ENCODE measurements around the gene PDZD2.
"Not testable (repeated sequence)": the region's sequence is repeated elsewhere in the genome, so short reads cannot be mapped to it uniquely, and the experiment has no call there.

Gene PDZD2

DNA sequence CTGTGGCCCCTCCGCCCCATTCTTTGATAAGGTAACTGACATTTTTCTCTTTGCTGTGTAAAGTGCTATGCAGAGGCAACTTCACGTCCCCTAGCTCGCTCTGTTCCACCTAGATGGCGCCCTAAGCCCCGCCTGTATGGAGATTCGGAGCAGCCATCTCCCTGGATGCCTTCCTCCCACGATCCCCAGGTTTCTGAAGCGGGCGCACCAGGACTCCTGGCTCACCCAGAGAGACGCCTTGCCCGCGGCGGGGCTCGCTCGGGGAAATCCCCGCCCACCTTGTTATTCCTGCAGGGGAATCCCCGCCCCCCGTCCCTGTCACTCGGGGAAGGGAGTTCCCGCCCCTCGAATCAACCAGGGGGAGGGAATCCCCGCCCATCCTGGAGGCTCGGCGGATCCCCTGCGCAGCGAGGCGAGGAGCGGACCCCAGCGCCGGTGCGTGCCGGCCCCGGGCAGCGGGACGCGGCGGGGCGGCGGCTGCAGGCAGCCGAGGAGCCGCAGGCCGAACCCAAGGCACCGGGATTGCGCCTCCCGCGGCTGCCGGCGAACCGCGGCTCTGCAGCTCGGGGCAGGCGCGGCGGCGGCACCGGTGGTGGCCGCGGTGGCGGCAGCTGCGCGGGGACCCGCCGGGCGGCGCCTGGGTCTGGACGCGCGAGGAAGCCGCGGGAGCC is at the start of gene PDZD2:
PDZD2 (plus strand) TSS at position 384 of the 671 bp plus-strand sequence.
- DNase-seq: peak; percentile 91

GRCh38 chr5:31593665-31594064 is 45.3 kb upstream of the PDZD2 start:
- no peak for DNase-seq

GRCh38 chr5:31596354-31596753 is 42.6 kb upstream of the PDZD2 start:
- DNase-seq: no peak

DNA sequence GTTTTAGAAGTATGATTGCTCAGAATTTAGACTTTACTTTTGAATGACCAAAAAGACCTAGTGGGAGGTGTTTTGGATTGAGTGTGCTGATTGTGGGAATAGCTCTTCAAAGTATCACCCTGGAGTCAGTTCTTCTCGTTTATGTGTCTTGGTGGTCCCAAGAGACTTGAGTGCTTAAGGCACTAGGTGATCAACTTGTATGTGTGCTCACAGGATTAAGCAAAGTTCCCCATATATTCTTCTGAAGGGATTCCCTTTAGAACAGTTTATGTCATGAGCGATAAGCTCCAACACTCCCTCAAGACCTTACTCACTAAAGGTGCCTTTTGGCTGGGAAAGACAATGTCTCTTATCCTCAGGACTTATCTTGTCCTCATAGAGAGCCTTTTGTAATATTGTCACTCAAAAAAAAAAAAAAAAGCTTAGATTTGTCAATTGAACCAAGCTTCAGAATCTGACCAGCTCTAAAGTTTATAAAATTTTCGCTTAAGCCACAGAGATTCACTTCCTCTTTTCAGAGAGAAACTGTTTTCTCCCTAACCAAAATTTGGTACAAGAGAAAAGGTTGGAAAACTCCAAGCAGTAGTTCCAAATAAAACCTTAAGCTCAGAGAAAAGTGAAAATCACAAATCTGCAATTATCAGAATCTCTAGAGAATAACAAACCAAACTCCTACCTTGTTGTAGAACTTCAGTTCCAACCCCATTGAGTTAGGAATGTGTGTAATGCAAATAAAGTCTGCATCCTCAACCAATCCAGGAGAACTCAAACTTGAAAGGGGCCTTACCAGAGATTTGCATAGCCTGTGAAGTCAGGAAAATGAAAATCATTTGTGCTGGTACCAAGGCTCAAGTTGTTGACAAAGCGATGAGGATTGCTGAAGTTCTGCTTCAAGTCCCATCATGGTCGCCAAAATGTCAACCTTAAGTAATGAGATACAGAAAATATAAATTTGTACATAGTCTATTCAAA is 40.0 kb upstream of the PDZD2 start:
- no peak for DNase-seq

GRCh38 chr5:31602305-31602704 is 36.6 kb upstream of the PDZD2 start:
- DNase-seq: not testable (repeated sequence)

- no peak for DNase-seq
Measured at GRCh38 chr5:31604240-31604639, 34.7 kb upstream of the PDZD2 start.

GRCh38 chr5:31604644-31605043 is 34.3 kb upstream of the PDZD2 start:
- DNase-seq: no peak

- DNase-seq: no peak
Measured at GRCh38 chr5:31605920-31606319, 33.0 kb upstream of the PDZD2 start.

DNA sequence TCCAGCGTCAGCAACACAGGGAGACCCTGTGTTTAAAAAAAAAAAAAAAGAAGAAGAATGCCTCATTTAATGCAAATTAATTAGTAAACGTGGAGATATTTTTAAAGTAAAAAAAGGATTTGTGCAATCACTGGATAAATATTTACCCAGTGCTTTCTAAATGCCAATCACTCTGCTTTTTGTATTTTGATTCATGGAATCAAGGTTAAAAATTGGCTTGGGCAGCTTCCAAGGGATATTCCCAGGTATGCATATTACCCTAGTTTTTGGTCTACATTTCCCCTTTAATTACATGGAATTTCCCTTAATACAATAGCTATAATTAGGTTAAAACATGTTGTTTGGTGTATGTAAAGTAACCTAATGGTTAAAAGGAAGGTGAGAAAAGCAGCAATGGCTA is 31.4 kb upstream of the PDZD2 start:
- no peak for DNase-seq

- DNase-seq: no peak
Measured at GRCh38 chr5:31611002-31611401, 27.9 kb upstream of the PDZD2 start.

GRCh38 chr5:31613651-31614050 is 25.3 kb upstream of the PDZD2 start:
- no peak for DNase-seq

DNA sequence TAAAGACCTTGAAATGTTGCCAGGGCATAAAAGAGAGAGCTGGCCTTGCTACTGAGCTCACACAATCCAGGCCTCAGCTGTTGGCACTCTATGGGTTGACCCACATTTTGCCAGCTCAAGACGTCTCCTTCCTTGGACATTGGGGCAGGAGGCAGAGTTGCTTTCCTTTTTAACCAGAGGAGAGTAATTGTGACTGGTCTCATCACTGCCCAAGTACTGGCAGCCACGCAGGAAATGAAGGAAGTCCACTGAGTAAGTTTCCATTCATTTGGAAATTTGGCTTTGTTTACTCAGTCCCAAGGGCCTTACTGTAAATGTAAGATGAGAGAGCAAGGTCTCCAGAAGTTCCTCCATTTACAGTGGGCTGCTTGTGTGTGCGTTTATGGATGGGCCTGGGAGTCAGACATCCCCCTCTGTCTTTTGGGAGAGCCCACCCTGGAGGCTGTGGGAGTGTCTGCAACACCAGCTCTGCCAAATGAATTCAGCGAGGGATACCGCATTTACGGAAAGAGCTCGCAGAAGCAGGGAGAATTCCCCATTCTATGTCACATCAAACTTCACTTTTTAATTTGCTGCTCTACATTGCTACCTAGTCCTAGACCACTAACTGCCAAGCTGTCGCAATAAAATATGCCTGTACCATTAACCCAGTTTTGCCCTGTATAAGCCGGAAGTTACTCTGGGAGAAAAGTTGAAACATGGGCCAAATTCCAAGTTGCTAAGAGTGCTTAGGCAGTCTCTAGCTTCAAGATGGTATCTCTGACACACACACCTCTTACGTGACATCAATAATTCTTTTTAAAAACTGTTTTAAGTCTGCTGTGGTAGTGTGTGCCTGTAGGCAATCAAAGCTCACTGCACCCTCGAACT is 24.5 kb upstream of the PDZD2 start:
- DNase-seq: no peak

GRCh38 chr5:31617867-31618266 is 21.1 kb upstream of the PDZD2 start:
- DNase-seq: no peak

DNA sequence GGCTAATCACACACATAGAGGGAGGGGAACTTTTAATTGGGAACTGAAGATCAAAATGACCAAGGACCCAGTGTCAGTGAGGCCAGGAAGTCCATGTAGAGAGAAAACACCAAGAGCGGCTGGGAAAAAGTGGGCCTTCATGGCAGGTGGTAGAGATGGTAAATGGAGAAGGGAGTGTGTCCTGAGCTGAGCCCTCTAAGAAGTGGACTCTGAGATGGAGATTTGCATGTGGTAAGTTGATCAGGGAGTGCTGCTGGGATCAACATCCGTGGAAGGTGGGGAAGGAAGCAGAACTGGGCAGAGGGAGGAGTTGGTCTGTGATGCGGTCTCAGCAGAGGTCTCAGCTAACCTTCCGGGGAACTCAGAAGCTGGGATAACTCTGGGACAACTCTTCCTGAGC is 18.9 kb upstream of the PDZD2 start:
- DNase-seq: no peak

- DNase-seq: no peak
Measured at GRCh38 chr5:31623249-31623648, 15.7 kb upstream of the PDZD2 start.

GRCh38 chr5:31625394-31625793 is 13.5 kb upstream of the PDZD2 start:
- DNase-seq: no peak

DNA sequence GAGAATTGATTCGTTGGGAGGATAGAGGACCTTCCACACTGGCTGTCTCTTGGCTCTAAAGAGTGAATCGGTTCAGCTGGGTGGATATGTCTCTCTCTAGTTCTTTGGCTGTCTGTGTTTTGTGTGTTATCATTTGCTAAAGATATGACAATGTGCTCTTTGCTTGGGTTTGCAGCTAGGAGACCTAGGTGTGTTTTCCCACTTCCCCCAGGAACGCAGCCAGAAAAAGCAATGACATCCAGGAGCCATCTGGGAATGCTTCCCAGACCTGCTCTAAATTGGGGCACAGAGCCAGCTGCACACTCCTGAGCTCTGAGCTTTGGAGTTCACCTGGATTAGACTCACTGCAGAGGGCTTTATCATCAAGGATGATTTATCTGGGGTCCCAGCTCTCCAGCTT is 12.8 kb upstream of the PDZD2 start:
- DNase-seq: no peak

DNA sequence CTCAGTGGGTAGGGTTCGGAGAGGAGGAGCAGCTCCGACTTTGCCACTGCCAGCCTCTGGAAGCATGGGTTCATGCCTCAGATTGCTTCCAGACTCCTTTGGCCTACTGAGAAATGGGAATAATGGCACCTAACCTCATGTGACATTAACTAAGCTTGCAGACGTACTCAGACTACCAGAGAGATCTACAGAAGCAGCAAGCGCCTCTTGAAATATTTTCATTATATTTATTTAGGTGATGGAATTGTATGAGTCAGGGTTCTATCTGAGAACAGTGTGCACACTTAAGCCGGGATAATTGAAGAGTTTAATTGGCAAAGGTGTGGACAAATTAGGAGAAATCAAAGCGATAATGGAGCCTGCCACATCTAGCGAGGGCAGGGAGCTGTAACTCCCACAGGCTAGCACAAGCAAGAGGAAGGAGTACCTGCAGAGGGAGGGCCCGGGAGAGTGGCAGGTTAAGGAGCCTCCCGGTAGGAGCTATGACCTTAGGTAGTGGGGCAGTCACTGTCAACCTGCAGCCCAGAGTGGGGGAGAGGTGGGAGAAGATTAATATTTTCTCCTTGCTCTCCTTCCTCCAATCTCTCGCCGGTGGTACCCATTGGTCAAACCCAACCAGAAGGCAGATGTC is 12.2 kb upstream of the PDZD2 start:
- no peak for DNase-seq

DNA sequence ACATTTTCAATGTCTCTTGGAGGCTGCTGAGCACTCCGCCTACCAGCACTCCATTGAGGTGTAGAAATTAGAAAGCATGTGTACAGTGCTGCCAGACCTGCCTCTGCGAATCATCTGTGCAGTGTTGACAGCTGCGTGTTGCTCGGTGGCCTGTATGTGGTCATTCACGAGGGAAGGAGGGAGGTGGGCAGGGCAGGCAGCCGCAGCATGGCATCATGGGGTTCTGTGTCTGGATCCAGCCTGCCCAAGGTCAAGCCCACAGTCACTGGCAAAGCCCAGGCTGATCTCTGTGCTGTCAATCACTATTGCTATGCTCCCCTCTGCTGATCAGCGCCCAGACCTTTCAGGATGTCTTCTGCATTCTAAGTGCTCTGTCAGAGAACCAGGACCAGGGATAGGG is 8.0 kb upstream of the PDZD2 start:
- DNase-seq: no peak

DNA sequence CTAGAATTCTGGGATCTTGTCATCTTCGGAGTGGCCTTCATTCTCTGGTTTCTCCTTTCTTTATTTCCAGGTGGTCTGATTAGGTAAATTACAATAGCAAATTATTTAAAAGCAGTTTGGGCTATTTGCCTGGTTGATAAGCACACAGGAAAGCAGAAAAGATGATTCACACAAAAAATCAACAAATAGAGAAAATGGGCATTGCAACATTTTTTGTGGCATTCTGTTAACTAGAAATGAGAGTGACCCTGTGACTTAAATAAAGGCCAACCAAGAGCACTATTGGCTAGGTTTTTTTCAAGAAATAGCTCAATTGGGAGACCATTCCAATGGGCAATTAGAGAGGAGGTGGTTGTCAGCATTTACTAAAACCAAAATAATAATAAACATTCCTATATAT is 6.5 kb upstream of the PDZD2 start:
- DNase-seq: no peak

DNA sequence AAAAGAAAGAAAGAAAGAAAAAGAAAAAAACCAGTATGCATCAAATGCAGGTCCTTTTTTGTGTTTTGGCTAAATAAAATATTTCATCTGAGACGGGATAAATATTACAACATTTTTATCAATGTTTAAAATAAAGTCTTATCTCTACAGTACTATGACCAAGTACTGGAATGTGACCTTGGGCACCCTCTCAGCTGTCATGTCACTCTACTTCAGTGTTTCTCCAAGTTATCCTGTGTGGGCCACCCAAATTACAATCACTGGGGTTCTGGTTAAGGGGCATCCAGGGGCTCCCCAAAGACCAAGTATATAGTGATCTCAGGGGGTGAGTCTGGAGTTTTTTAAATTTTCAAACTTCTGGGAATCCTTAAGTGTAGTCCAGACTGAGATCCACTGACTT is 3.5 kb upstream of the PDZD2 start:
- DNase-seq: no peak

- DNase-seq: no peak
Measured at GRCh38 chr5:31637851-31638250, 1.1 kb upstream of the PDZD2 start.

DNA sequence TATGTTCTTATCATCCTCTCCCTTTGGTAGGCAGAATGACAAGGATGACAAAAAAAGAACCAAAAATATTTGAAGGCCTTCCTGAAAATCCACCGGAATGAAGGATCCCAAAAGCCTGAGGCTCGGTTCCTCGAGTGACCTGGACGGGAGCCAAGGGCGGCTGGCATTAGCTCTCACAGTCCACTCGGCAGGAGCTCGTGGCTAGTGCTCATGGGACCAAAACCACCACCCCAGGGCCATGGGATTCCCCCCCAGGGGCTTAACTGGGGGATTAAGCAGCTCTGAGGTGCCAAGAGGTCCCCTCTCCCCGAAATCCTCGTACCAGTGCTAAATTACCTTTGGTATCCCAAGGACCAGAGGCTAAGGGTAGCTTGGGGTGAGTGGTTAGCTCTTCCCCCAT is 586 bp upstream of the PDZD2 start:
- peak; percentile 2 for DNase-seq
